H1 (cell line): Measurements from ENCODE around the gene RASGEF1C. TPM values are rescaled to one million over a fixed set of nuclear protein-coding genes. Genes with fewer than 3 reads are reported as not detected.

Source experiments
- CTCF ChIA-PET: fragments of 300-600 bp; sonication (Branson Sonifier 250); formaldehyde crosslinking; loops from one replicate; lab custom pipeline; 2021; ENCODE audit not compliant: partially characterized antibody; lab: Charles Lee
- POLR2A ChIA-PET: fragments of 300-600 bp; sonication (Branson Sonifier 250); formaldehyde crosslinking; loops from one replicate; lab custom pipeline; 2021; ENCODE audit warnings: inconsistent platforms; ENCODE audit not compliant: partially characterized antibody; lab: Charles Lee
- DNase-seq, 2 experiments: peaks; one replicate each; pipeline versions ENCODE4 v3.0.0 to v3.0.0-alpha.2; 2010 to 2022; ENCODE audit warnings: low spot score in 2 of 2, low read depth in 1 of 2, mixed read lengths in 1 of 2
- FAIRE-seq: peaks from 2 replicates; lab custom pipeline; 2011; peaks lifted over from hg19 to GRCh38; lab: Jason Lieb, UNC
- H2AFZ ChIP-seq: 2 replicates; pipeline ENCODE4 v1.8.1; 2012; ENCODE audit warnings: low read length, inconsistent platforms
- H2AK5ac ChIP-seq: 2 replicates; pipeline ENCODE4 v1.6.1; 2013; ENCODE audit warnings: low read depth, low read length
- H2BK120ac ChIP-seq: replicated peaks from 2 replicates; pipeline ENCODE3; 2013; ENCODE audit warnings: low read depth, low read length, inconsistent platforms
- H2BK12ac ChIP-seq: 2 replicates; pipeline ENCODE4 v1.6.1; 2013; ENCODE audit warnings: low read depth, low read length
- H2BK15ac ChIP-seq: 2 replicates; pipeline ENCODE4 v1.6.1; 2013; ENCODE audit warnings: low read length
- H2BK20ac ChIP-seq: 2 replicates; pipeline ENCODE4 v1.6.1; 2013; ENCODE audit warnings: low read length
- H2BK5ac ChIP-seq: 2 replicates; pipeline ENCODE4 v1.6.1; 2013; ENCODE audit warnings: low read depth, low read length
- H3K14ac ChIP-seq: 2 replicates; pipeline ENCODE4 v1.6.1; 2013; ENCODE audit warnings: inconsistent platforms; ENCODE audit not compliant: insufficient read length
- H3K18ac ChIP-seq: 2 replicates; pipeline ENCODE4 v1.6.1; 2013; ENCODE audit warnings: low read length; ENCODE audit errors: extremely low read depth
- H3K23ac ChIP-seq: 2 replicates; pipeline ENCODE4 v1.6.1; 2013; ENCODE audit warnings: inconsistent platforms; ENCODE audit not compliant: insufficient read length
- H3K23me2 ChIP-seq: 2 replicates; pipeline ENCODE4 v1.6.1; 2013; ENCODE audit warnings: low read depth, low read length
- H3K27ac ChIP-seq: 2 replicates; pipeline ENCODE4 v1.6.1; 2011; ENCODE audit warnings: low read depth, low read length, inconsistent platforms
- H3K27me3 ChIP-seq, 4 experiments: replicated peaks in 1 of 4; 1 replicate in 1 of 4; 2 replicates in 3 of 4; pipeline versions ENCODE4 v1.6.1 to v1.8.1; 2011 to 2013; ENCODE audit warnings: low read length in 3 of 4, mild to moderate bottlenecking in 3 of 4, inconsistent platforms in 2 of 4, mixed read lengths in 2 of 4, moderate library complexity in 1 of 4; ENCODE audit not compliant: control insufficient read depth in 3 of 4, insufficient read depth in 3 of 4; ENCODE audit errors: extremely low read depth in 1 of 4
- H3K36me3 ChIP-seq, 4 experiments: 2 replicates each; pipeline versions ENCODE4 v1.6.1 to v1.8.1; 2011 to 2013; ENCODE audit warnings: mild to moderate bottlenecking in 4 of 4, low read length in 3 of 4, moderate library complexity in 2 of 4, control low read depth in 1 of 4, inconsistent platforms in 1 of 4; ENCODE audit not compliant: insufficient read depth in 4 of 4, control insufficient read depth in 2 of 4
- H3K4ac ChIP-seq: replicated peaks from 2 replicates; pipeline ENCODE3; 2013; ENCODE audit warnings: low read length, low read depth, mixed read lengths, inconsistent platforms; ENCODE audit not compliant: insufficient read length
- H3K4me1 ChIP-seq, 4 experiments: replicated peaks in 1 of 4; 1 replicate in 1 of 4; 2 replicates in 3 of 4; pipeline versions ENCODE4 v1.6.1 to v1.8.1; 2011 to 2013; ENCODE audit warnings: low read length in 3 of 4, inconsistent platforms in 2 of 4, mixed read lengths in 1 of 4; ENCODE audit not compliant: insufficient read depth in 4 of 4, control insufficient read depth in 3 of 4
- H3K4me2 ChIP-seq, 2 experiments: 2 replicates each; pipeline versions ENCODE4 v1.6.1 to v1.8.1; 2011 to 2013; ENCODE audit warnings: low read depth in 2 of 2, low read length in 2 of 2, control low read depth in 1 of 2, inconsistent platforms in 1 of 2, mild to moderate bottlenecking in 1 of 2; ENCODE audit not compliant: insufficient read depth in 1 of 2
- H3K4me3 ChIP-seq, 4 experiments: fragments of 200-600, 300-600 bp in 1 of 4; sonication (generic), shearing (Covaris generic), sonication (Bioruptor Twin) in 1 of 4; 2 replicates each; pipeline versions ENCODE4 v1.5.1 to v1.8.1; 2011 to 2016; ENCODE audit warnings: low read length in 4 of 4, low read depth in 3 of 4, control low read depth in 2 of 4, inconsistent platforms in 2 of 4, mild to moderate bottlenecking in 2 of 4, mixed read lengths in 1 of 4, moderate library complexity in 1 of 4; ENCODE audit not compliant: insufficient read depth in 2 of 4; ENCODE audit errors: extremely low read depth in 1 of 4
- H3K56ac ChIP-seq: replicated peaks from 2 replicates; pipeline ENCODE3; 2013; ENCODE audit warnings: low read depth, mild to moderate bottlenecking, mixed read lengths, low read length, inconsistent platforms; ENCODE audit not compliant: insufficient read length
- H3K79me1 ChIP-seq: 2 replicates; pipeline ENCODE4 v1.6.1; 2013; ENCODE audit warnings: low read depth, low read length, control low read depth
- H3K79me2 ChIP-seq, 2 experiments: 2 replicates each; pipeline versions ENCODE4 v1.6.1 to v1.8.1; 2012 to 2013; ENCODE audit warnings: low read length in 2 of 2, mild to moderate bottlenecking in 2 of 2, inconsistent platforms in 1 of 2; ENCODE audit not compliant: insufficient read depth in 2 of 2, control insufficient read depth in 1 of 2
- H3K9ac ChIP-seq, 4 experiments: replicated peaks in 1 of 4; 1 replicate in 1 of 4; 2 replicates in 3 of 4; pipeline versions ENCODE4 v1.6.1 to v1.8.1; 2011 to 2013; ENCODE audit warnings: low read depth in 3 of 4, low read length in 3 of 4, control low read depth in 2 of 4, mild to moderate bottlenecking in 2 of 4, moderate library complexity in 2 of 4, inconsistent platforms in 1 of 4; ENCODE audit errors: extremely low read depth in 1 of 4
- H3K9me3 ChIP-seq, 2 experiments: 2 replicates each; pipeline versions ENCODE4 v1.6.1 to v1.8.1; 2012 to 2013; ENCODE audit warnings: mild to moderate bottlenecking in 2 of 2, moderate library complexity in 2 of 2, control low read depth in 1 of 2, inconsistent platforms in 1 of 2, low read depth in 1 of 2, low read length in 1 of 2, mixed read lengths in 1 of 2; ENCODE audit not compliant: insufficient read depth in 2 of 2
- H4K20me1 ChIP-seq, 2 experiments: replicated peaks in 1 of 2; 2 replicates each; pipeline versions ENCODE3 to v1.8.1; 2011 to 2013; ENCODE audit warnings: inconsistent platforms in 2 of 2, low read length in 2 of 2, mild to moderate bottlenecking in 1 of 2; ENCODE audit not compliant: insufficient read depth in 2 of 2, control insufficient read depth in 1 of 2
- H4K5ac ChIP-seq: 2 replicates; pipeline ENCODE4 v1.6.1; 2013; ENCODE audit warnings: low read length, low read depth, mixed read lengths, inconsistent platforms; ENCODE audit not compliant: insufficient read length
- H4K8ac ChIP-seq: 2 replicates; pipeline ENCODE4 v1.8.0; 2013; ENCODE audit warnings: mild to moderate bottlenecking, moderate library complexity, low read length, inconsistent platforms; ENCODE audit not compliant: insufficient read depth; ENCODE audit errors: extremely low read depth
- H4K91ac ChIP-seq: replicated peaks from 2 replicates; pipeline ENCODE3; 2013; ENCODE audit warnings: low read length, mixed read lengths, inconsistent platforms; ENCODE audit not compliant: insufficient read length
- CHD2 ChIP-seq: IDR thresholded peaks from 2 replicates; pipeline ENCODE4 v1.6.1; 2012; ENCODE audit warnings: low read length, improper control_type of control experiment
- E2F6 ChIP-seq: IDR thresholded peaks from 2 replicates; pipeline ENCODE4 v1.6.1; 2012; ENCODE audit warnings: inconsistent platforms
- EZH2 ChIP-seq: fragments of 200-600 bp; sonication (generic); IDR thresholded peaks from 2 replicates; pipeline ENCODE4 v1.7.1; 2012; ENCODE audit warnings: low read depth, mild to moderate bottlenecking, moderate library complexity, low read length, inconsistent platforms; ENCODE audit not compliant: severe bottlenecking
- HDAC6 ChIP-seq: IDR thresholded peaks from one replicate; pipeline ENCODE4 v1.7.1; 2012; ENCODE audit warnings: low read depth, mild to moderate bottlenecking, inconsistent platforms, low read length, moderate library complexity
- JUN ChIP-seq: IDR thresholded peaks from 2 replicates; pipeline ENCODE4 v1.6.1; 2011; ENCODE audit warnings: low read depth, mild to moderate bottlenecking, improper control_type of control experiment, low read length
- KDM4A ChIP-seq: IDR thresholded peaks from one replicate; pipeline ENCODE4 v1.7.1; 2012; ENCODE audit warnings: low read depth, mild to moderate bottlenecking, moderate library complexity, low read length, inconsistent platforms; ENCODE audit not compliant: severe bottlenecking
- MAFK ChIP-seq: IDR thresholded peaks from 2 replicates; pipeline ENCODE4 v1.6.1; 2012; ENCODE audit warnings: low read depth, mild to moderate bottlenecking, improper control_type of control experiment, low read length
- NANOG ChIP-seq: IDR thresholded peaks from 2 replicates; pipeline ENCODE4 v1.6.1; 2011; ENCODE audit warnings: low read length, low read depth, mild to moderate bottlenecking, inconsistent platforms; ENCODE audit not compliant: insufficient read depth, poor library complexity, severe bottlenecking
- PHF8 ChIP-seq: fragments of 200-600 bp; sonication (generic); conservative IDR thresholded peaks from 2 replicates; pipeline ENCODE4 v1.7.1; 2012; ENCODE audit warnings: low read depth, mild to moderate bottlenecking, inconsistent platforms, low read length, moderate library complexity
- SRF ChIP-seq: IDR thresholded peaks from 2 replicates; pipeline ENCODE4 v1.6.1; 2011; ENCODE audit warnings: mild to moderate bottlenecking, low read depth, low read length, moderate library complexity
- USF2 ChIP-seq: IDR thresholded peaks from 2 replicates; pipeline ENCODE4 v1.6.1; 2011; ENCODE audit warnings: low read length, improper control_type of control experiment
- WGBS, 2 experiments: shearing (Covaris generic) in 1 of 2; methylation state at CpG; one replicate each; pipeline versions ENCODE4 v1.1.6 to v1.1.7; 2013 to 2015; ENCODE audit warnings: low lambda C conversion rate in 2 of 2, mixed read lengths in 2 of 2, inconsistent platforms in 1 of 2, low coverage in 1 of 2, missing lambda C conversion rate in 1 of 2; ENCODE audit not compliant: insufficient replicate concordance in 2 of 2, insufficient coverage in 1 of 2, insufficient read length in 1 of 2; ENCODE audit errors: extremely low coverage in 1 of 2, missing lambda C conversion rate in 1 of 2; 5-methylcytosine and 5-hydroxymethylcytosine counted together
- polyA plus RNA-seq, 7 experiments: library from polyadenylated mRNA; depleted of rRNA in 3 of 7; stranded (reverse) in 5 of 7; unstranded in 2 of 7; fragments of >200 nt in 5 of 7; fragments of 200-250 nt in 2 of 7; gene quantifications; 1 replicate in 5 of 7; 2 replicates in 1 of 7; 4 replicates in 1 of 7; pipeline versions ENCODE4 v1.2.1 to v1.2.3, GENCODE V29; 2011 to 2013; ENCODE audit warnings: missing spikeins in 2 of 7, mixed read lengths in 2 of 7
- total RNA-seq: library from RNA; stranded (reverse); fragmentation: NEBNext Ultra II Directional; extraction: Animal tissue kit (Norgen Biotek cat#: 25700); gene quantifications from 2 replicates; pipeline ENCODE4 v1.2.1, GENCODE V29; 2021

The RASGEF1C gene
- total and polyA plus RNA-seq, 2 of the 8 experiments (the other 6 are each of a cell fraction or from before 2014, with no cell fraction given), result 0.26 to 0.61 TPM

GRCh38 chr5:180154821-180155364 lies 54.1 kb downstream of the RASGEF1C start:
- H3K23ac ChIP-seq, result no peak overlapping the region
- no peaks in the 10 kb centered on the region for H3K36me3 ChIP-seq
- DNase-seq, result no peak
- no peaks in the 10 kb centered on the region for H4K20me1 ChIP-seq
- H3K9ac ChIP-seq, result no peak overlapping the region
- FAIRE-seq, result no peak
- H4K5ac ChIP-seq, result no peak overlapping the region
- H3K14ac ChIP-seq, result no peak overlapping the region
- H2BK5ac ChIP-seq, result no peak overlapping the region
- no peak overlapping the region for H2AK5ac ChIP-seq
- no peaks in the 10 kb centered on the region for H3K9me3 ChIP-seq
- no peak overlapping the region for H3K4ac ChIP-seq
- H3K23me2 ChIP-seq, result no peaks in the 10 kb centered on the region
- no peak overlapping the region for H2AFZ ChIP-seq
- POLR2A ChIA-PET, result interaction anchor here (1.0 kb wide), 1 partner anchor 188 kb away, joined by 3 read pairs; no protein-coding TSS in a partner anchor
- TF ChIP-seq EZH2 (no peak), JUN (no peak), USF2 (no peak), CHD2 (no peak), PHF8 (no peak), SRF (no peak), NANOG (no peak), E2F6 (no peak), KDM4A (no peak), HDAC6 (no peak), MAFK (no peak)
- TF ChIP-seq, all 59 proteins: peak for 0
- Histone ChIP-seq H3K79me1 (no peaks in the 10 kb centered on the region), H2BK12ac (no peak overlapping the region), H2BK120ac (no peak overlapping the region), H2BK20ac (no peak overlapping the region), H3K4me1 (no peaks in the 10 kb centered on the region; a peak in 1 of 7 replicates), H3K27me3 (no peaks in the 10 kb centered on the region), H3K4me3 (no peak overlapping the region), H3K56ac (no peak overlapping the region), H3K79me2 (no peaks in the 10 kb centered on the region), H4K91ac (no peak overlapping the region), H3K18ac (no peak overlapping the region), H2BK15ac (no peak overlapping the region), H4K8ac (no peak overlapping the region), H3K4me2 (no peak overlapping the region), H3K27ac (no peak overlapping the region)
- 88% methylated on average over 5 of the region's 5 CpGs; no CpG with 5 or more reads in 1 of the 2 experiments for WGBS, 2 experiments
- CTCF ChIA-PET, result interaction anchor here (0.5 to 2.1 kb wide), 6 partner anchors 14 to 407 kb away, joined by 3 to 4 read pairs (median 4); no protein-coding TSS in a partner anchor
